ENCODE results near the gene GPHN. TPM values are rescaled to one million over a fixed set of nuclear protein-coding genes. Genes with fewer than 3 reads are reported as not detected.

GPHN gene
- total and polyA plus RNA-seq, 2 experiments from 2014 or later, result 15.1 to 20.1 TPM

- no peak overlapping the region for H3K27ac ChIP-seq
- H3K4me3 ChIP-seq, result no peak overlapping the region
- H3K36me3 ChIP-seq, result no peaks in the 10 kb centered on the region
- H3K4me1 ChIP-seq (ENCODE audit: low read depth), result no peaks in the 10 kb centered on the region
- no peaks in the 10 kb centered on the region for H3K9me3 ChIP-seq (ENCODE audit: low read depth)
- H3K27me3 ChIP-seq, result no peaks in the 10 kb centered on the region
- peak in 1 of 2 donors; percentile 29 for DNase-seq (ENCODE audit: low read depth in 1 of 2, low spot score in 1 of 2)
- peak; percentile 62 for TF ChIP-seq CTCF (IDR thresholded peaks at IDR 0.05; ENCODE audit: low read depth, low read length)
Measured at GRCh38 chr14:66662374-66662773, 154.4 kb downstream of the GPHN start.

DNA sequence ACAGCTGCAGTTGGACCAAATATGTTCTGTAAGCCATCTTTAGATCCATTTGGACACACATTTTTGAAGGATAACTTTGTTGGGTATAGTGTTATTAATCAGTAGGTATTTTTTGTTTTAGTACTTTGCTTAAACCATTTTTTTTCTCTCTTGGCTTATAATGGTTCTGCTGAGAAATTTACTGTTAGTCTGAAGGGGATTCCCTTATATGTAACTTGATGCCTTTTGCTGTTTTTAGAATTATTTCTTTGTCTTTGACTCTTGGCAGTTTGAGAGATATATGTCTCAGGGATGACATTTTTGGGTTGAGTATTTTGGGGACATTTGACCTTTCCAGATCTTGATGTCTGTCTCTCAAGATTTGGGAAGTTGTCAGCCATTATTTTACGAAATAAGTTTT lies 169.8 kb downstream of the GPHN start:
- H3K9me3 ChIP-seq (ENCODE audit: low read depth), result no peaks in the 10 kb centered on the region
- no peak for TF ChIP-seq CTCF (IDR thresholded peaks at IDR 0.05; ENCODE audit: low read depth, low read length)

DNA sequence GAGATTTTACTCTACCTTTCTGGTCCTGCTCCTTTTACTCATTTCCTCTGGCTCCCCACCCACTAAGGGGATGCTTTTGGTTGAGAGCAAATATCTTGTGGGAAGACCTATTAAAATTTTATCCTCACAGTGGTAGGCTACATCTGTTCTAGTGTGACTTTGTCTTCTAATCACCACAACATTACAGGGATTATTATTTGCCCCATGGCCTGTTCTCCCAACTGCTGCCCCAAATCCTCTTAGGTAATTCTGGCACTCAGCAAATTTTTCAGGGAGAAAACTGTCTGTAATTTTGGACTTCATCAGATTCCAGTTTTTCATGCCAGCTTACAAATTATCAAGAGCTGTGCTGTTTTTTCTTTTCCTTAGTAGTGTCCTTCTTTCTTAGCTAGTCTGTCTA lies 172.3 kb downstream of the GPHN start:
- Histone ChIP-seq H3K27me3 (no peaks in the 10 kb centered on the region), H3K36me3 (no peaks in the 10 kb centered on the region), H3K4me1 (ENCODE audit: low read depth) (no peaks in the 10 kb centered on the region), H3K4me3 (no peak overlapping the region), H3K9me3 (ENCODE audit: low read depth) (no peaks in the 10 kb centered on the region), H3K27ac (no peak overlapping the region)
- no peak for DNase-seq (ENCODE audit: low read depth in 1 of 2, low spot score in 1 of 2)
- no peak for TF ChIP-seq CTCF (IDR thresholded peaks at IDR 0.05; ENCODE audit: low read depth, low read length)

More for the DNA sequence above, 169.8 kb downstream of the GPHN start:
- Histone ChIP-seq H3K27me3 (no peaks in the 10 kb centered on the region), H3K4me3 (no peak overlapping the region), H3K36me3 (no peaks in the 10 kb centered on the region), H3K4me1 (ENCODE audit: low read depth) (no peaks in the 10 kb centered on the region), H3K27ac (no peak overlapping the region)
- DNase-seq (ENCODE audit: low read depth in 1 of 2, low spot score in 1 of 2), result no peak

GRCh38 chr14:66696326-66696725 lies 188.4 kb downstream of the GPHN start:
- H3K27ac ChIP-seq, result no peak overlapping the region
- no peaks in the 10 kb centered on the region for H3K4me1 ChIP-seq (ENCODE audit: low read depth)
- no peaks in the 10 kb centered on the region for H3K27me3 ChIP-seq
- no peaks in the 10 kb centered on the region for H3K9me3 ChIP-seq (ENCODE audit: low read depth)
- TF ChIP-seq CTCF (IDR thresholded peaks at IDR 0.05; ENCODE audit: low read depth, low read length), result no peak
- H3K36me3 ChIP-seq, result no peaks in the 10 kb centered on the region
- H3K4me3 ChIP-seq, result no peak overlapping the region
- no peak for DNase-seq (ENCODE audit: low read depth in 1 of 2, low spot score in 1 of 2)

GRCh38 chr14:66698503-66698902 lies 190.6 kb downstream of the GPHN start:
- no peaks in the 10 kb centered on the region for H3K27me3 ChIP-seq
- H3K4me1 ChIP-seq (ENCODE audit: low read depth), result no peaks in the 10 kb centered on the region
- H3K4me3 ChIP-seq, result no peak overlapping the region
- H3K27ac ChIP-seq, result no peak overlapping the region
- no peaks in the 10 kb centered on the region for H3K36me3 ChIP-seq
- TF ChIP-seq CTCF (IDR thresholded peaks at IDR 0.05; ENCODE audit: low read depth, low read length), result no peak
- H3K9me3 ChIP-seq (ENCODE audit: low read depth), result no peaks in the 10 kb centered on the region
- DNase-seq (ENCODE audit: low read depth in 1 of 2, low spot score in 1 of 2), result no peak

- Histone ChIP-seq H3K4me3 (no peak overlapping the region), H3K36me3 (no peaks in the 10 kb centered on the region), H3K27ac (no peak overlapping the region), H3K4me1 (ENCODE audit: low read depth) (no peaks in the 10 kb centered on the region), H3K27me3 (no peaks in the 10 kb centered on the region), H3K9me3 (ENCODE audit: low read depth) (no peaks in the 10 kb centered on the region)
- no peak for DNase-seq (ENCODE audit: low read depth in 1 of 2, low spot score in 1 of 2)
- TF ChIP-seq CTCF (IDR thresholded peaks at IDR 0.05; ENCODE audit: low read depth, low read length), result no peak
Measured at GRCh38 chr14:66701813-66702212, 193.9 kb downstream of the GPHN start.

Measured in cardiac muscle cell (in vitro differentiated cells and primary cell).